HepG2 (cell line): ENCODE measurements around the gene GNG12. TPM values are rescaled to one million over a fixed set of nuclear protein-coding genes. Genes with fewer than 3 reads are reported as not detected.

Experiments used
- ATAC-seq: fragments of 200-7000 bp; cut with Tn5 transposase; 3 replicates; pipeline ENCODE4 v1.9.1; 2020; ENCODE audit warnings: mild to moderate bottlenecking, moderate library complexity
- BruUV-seq: library from RNA; stranded (reverse); fragments of 400-500 nt; replicated peaks from 2 replicates; lab custom pipeline; 2021; lab: Mats Ljungman, UMichigan
- CTCF ChIA-PET: fragments of 300-600 bp; formaldehyde crosslinking; extraction: SDS; loops from one replicate; lab custom pipeline; 2021; ENCODE audit warnings: low total read pairs, inconsistent platforms, low intra/inter-chr PET ratio; lab: Yijun Ruan, JAX
- POLR2A ChIA-PET: fragments of 350-600 bp; sonication (Branson Sonifier 250); formaldehyde crosslinking; loops from one replicate; lab custom pipeline; 2020; ENCODE audit warnings: antibody characterized with exemption, inconsistent platforms; lab: Yijun Ruan, JAX
- DNase-seq: peaks from one replicate; pipeline ENCODE4 v3.0.0-alpha.2; 2015; ENCODE audit warnings: low spot score
- FAIRE-seq: peaks from 3 replicates; lab custom pipeline; 2011; peaks lifted over from hg19 to GRCh38; lab: Jason Lieb, UNC
- H2AFZ ChIP-seq: one replicate; pipeline ENCODE4 v1.6.1; 2011; ENCODE audit warnings: low read length, inconsistent platforms
- H3K27ac ChIP-seq: fragments of 300-600 bp; 3 replicates; pipeline ENCODE4 v1.8.0; 2011; ENCODE audit warnings: mixed run types, mild to moderate bottlenecking, mixed read lengths, low read length, inconsistent platforms; ENCODE audit not compliant: insufficient read depth; ENCODE audit errors: extremely low read length
- H3K27me3 ChIP-seq, 2 experiments: fragments of 200-600 bp in 1 of 2; 2 replicates in 1 of 2; 3 replicates in 1 of 2; pipeline versions ENCODE4 v1.6.0 to v1.8.0; 2011; ENCODE audit warnings: low read length in 2 of 2, mild to moderate bottlenecking in 2 of 2, moderate library complexity in 2 of 2, inconsistent platforms in 1 of 2; ENCODE audit not compliant: insufficient read depth in 2 of 2, control insufficient read depth in 1 of 2
- H3K36me3 ChIP-seq, 2 experiments: fragments of 200-600 bp in 1 of 2; replicated peaks in 1 of 2; 2 replicates in 1 of 2; 3 replicates in 1 of 2; pipeline versions ENCODE4 v1.5.1 to v1.8.0; 2011; ENCODE audit warnings: low read length in 2 of 2, inconsistent platforms in 1 of 2; ENCODE audit not compliant: insufficient read depth in 2 of 2, control insufficient read depth in 1 of 2
- H3K4me1 ChIP-seq: 2 replicates; pipeline ENCODE4 v1.5.1; 2012; ENCODE audit warnings: low read length, inconsistent platforms; ENCODE audit not compliant: insufficient read depth
- H3K4me2 ChIP-seq: 2 replicates; pipeline ENCODE4 v1.6.0; 2011; ENCODE audit warnings: low read depth, low read length, inconsistent platforms
- H3K4me3 ChIP-seq, 3 experiments: fragments of 200-600 bp in 1 of 3; sonication (generic), shearing (Covaris generic) in 1 of 3; replicated peaks in 1 of 3; 2 replicates each; pipeline ENCODE4 v1.5.1; 2011 to 2016; ENCODE audit warnings: low read length in 3 of 3, inconsistent platforms in 2 of 3, low read depth in 2 of 3, mild to moderate bottlenecking in 2 of 3, control low read depth in 1 of 3, mixed read lengths in 1 of 3; ENCODE audit not compliant: insufficient read depth in 1 of 3
- H3K79me2 ChIP-seq: one replicate; pipeline ENCODE4 v1.6.1; 2011; ENCODE audit warnings: low read length, inconsistent platforms; ENCODE audit not compliant: insufficient read depth
- H3K9ac ChIP-seq: 2 replicates; pipeline ENCODE4 v1.6.0; 2011; ENCODE audit warnings: mild to moderate bottlenecking, low read depth, low read length, inconsistent platforms; ENCODE audit not compliant: insufficient read depth
- H3K9me3 ChIP-seq: 2 replicates; pipeline ENCODE4 v1.5.1; 2012; ENCODE audit warnings: mild to moderate bottlenecking, low read length
- H4K20me1 ChIP-seq: 2 replicates; pipeline ENCODE4 v1.6.0; 2011; ENCODE audit warnings: inconsistent platforms, mild to moderate bottlenecking, low read length, moderate library complexity; ENCODE audit not compliant: insufficient read depth
- POLR2A ChIP-seq, 2 experiments: IDR thresholded peaks; 2 replicates each; pipeline ENCODE4 v1.6.1; 2011; ENCODE audit warnings: low read depth in 2 of 2, low read length in 2 of 2, mild to moderate bottlenecking in 1 of 2, moderate library complexity in 1 of 2; ENCODE audit not compliant: insufficient read depth in 1 of 2
- SRY ChIP-seq: sonication (generic); formaldehyde crosslinking; IDR thresholded peaks from 2 replicates; pipeline ENCODE4 v1.8.0; 2022; ENCODE audit warnings: mild to moderate bottlenecking, missing genetic modification reagents
- ZSCAN5A ChIP-seq: sonication (generic); formaldehyde crosslinking; IDR thresholded peaks from 2 replicates; pipeline ENCODE4 v1.8.0; 2022; ENCODE audit warnings: mild to moderate bottlenecking, missing genetic modification reagents, borderline replicate concordance
- ZSCAN9 ChIP-seq: IDR thresholded peaks from 2 replicates; pipeline ENCODE4 v1.6.1; 2016; ENCODE audit warnings: borderline replicate concordance
- in situ Hi-C: cut with HindIII; loops from 2 replicates; pipeline ENCODE4 v1.10.0; 2017; ENCODE audit warnings: low pct_unique_long_range_greater_than_20kb; ENCODE audit not compliant: extremely low pct_ligation_motif_present
- intact Hi-C: fragments of 100-400 bp; cut with micrococcal nuclease; formaldehyde crosslinking; loops from one replicate; pipeline ENCODE4 v1.10.0; 2022; ENCODE audit not compliant: unreplicated experiment
- polyA plus RNA-seq, 8 experiments: library from polyadenylated mRNA; depleted of rRNA in 3 of 8; stranded (reverse) in 7 of 8; unstranded in 1 of 8; fragments of >200 nt; fragmentation: Illumina TruSeq in 4 of 8; extraction: Trizol in 4 of 8; gene quantifications; 2 replicates each; pipeline versions ENCODE4 v1.2.1 to v1.2.3, GENCODE V29; 2011 to 2016; ENCODE audit warnings: low read depth in 4 of 8, missing spikeins in 1 of 8, mixed read lengths in 1 of 8; ENCODE audit not compliant: insufficient read depth in 1 of 8
- total RNA-seq, 5 experiments: library from RNA; depleted of rRNA; stranded (reverse); fragments of >200 nt; fragmentation: Illumina TruSeq; extraction: Trizol; gene quantifications; 2 replicates each; pipeline ENCODE4 v1.2.3, GENCODE V29; 2016; ENCODE audit warnings: low read depth in 1 of 5
- TF ChIP-seq, protein P1 (sequence below): sonication (generic); formaldehyde crosslinking; conservative IDR thresholded peaks from 2 replicates; pipeline ENCODE4 v1.4.0; 2020; ENCODE audit warnings: mild to moderate bottlenecking, missing genetic modification reagents, moderate library complexity

The GNG12 gene
- total and polyA plus RNA-seq, 2 of the 13 experiments (the other 11 are each of a cell fraction or from before 2014, with no cell fraction given), result 0.11 TPM

DNA sequence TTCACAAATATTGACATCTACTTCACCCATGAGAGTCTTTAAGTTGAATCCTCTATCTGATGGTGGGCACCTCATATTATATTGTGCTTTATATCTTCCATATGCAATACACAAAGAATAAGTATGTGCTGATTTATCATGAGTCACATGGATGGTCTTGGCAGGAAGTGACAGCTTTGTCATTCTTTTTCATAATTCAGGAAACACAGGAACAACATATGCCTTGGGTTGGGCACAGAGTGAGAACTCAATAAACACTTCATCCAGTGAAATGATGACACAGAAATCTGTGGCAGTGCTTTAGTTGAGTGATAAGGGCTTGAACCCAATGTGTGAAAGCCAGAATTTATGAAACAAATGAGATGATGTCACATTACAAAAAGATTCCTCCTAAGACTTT, 107.0 kb downstream of the GNG12 start:
- POLR2A ChIA-PET, result no interaction called here

More for the DNA sequence above, 107.0 kb downstream of the GNG12 start:
- ATAC-seq (no peak), DNase-seq (no peak), FAIRE-seq (no peak)
- Histone ChIP-seq H3K27ac (no peak overlapping the region), H3K9me3 (no peaks in the 10 kb centered on the region), H2AFZ (no peak overlapping the region), H4K20me1 (no peaks in the 10 kb centered on the region), H3K79me2 (no peaks in the 10 kb centered on the region), H3K27me3 (no peaks in the 10 kb centered on the region; a peak in 2 of 5 replicates), H3K4me3 (no peak overlapping the region), H3K4me1 (peaks cover 36% of the 10 kb centered on the region), H3K4me2 (no peak overlapping the region), H3K36me3 (no peaks in the 10 kb centered on the region), H3K9ac (no peak overlapping the region)
- CTCF ChIA-PET, result no interaction called here
- intact Hi-C loops (no loop called here), in situ Hi-C loops (no loop called here)
- TF ChIP-seq ZSCAN9 (CRISPR knock-in tag) (no peak), SRY (CRISPR knock-in tag) (no peak), ZSCAN5A (CRISPR knock-in tag) (no peak), POLR2A (IDR thresholded peaks at IDR 0.05; ENCODE audit: insufficient read depth in 1 of 2, low read depth in 2 of 2, low read length in 2 of 2) (no peak)
- TF ChIP-seq, protein P1, sequence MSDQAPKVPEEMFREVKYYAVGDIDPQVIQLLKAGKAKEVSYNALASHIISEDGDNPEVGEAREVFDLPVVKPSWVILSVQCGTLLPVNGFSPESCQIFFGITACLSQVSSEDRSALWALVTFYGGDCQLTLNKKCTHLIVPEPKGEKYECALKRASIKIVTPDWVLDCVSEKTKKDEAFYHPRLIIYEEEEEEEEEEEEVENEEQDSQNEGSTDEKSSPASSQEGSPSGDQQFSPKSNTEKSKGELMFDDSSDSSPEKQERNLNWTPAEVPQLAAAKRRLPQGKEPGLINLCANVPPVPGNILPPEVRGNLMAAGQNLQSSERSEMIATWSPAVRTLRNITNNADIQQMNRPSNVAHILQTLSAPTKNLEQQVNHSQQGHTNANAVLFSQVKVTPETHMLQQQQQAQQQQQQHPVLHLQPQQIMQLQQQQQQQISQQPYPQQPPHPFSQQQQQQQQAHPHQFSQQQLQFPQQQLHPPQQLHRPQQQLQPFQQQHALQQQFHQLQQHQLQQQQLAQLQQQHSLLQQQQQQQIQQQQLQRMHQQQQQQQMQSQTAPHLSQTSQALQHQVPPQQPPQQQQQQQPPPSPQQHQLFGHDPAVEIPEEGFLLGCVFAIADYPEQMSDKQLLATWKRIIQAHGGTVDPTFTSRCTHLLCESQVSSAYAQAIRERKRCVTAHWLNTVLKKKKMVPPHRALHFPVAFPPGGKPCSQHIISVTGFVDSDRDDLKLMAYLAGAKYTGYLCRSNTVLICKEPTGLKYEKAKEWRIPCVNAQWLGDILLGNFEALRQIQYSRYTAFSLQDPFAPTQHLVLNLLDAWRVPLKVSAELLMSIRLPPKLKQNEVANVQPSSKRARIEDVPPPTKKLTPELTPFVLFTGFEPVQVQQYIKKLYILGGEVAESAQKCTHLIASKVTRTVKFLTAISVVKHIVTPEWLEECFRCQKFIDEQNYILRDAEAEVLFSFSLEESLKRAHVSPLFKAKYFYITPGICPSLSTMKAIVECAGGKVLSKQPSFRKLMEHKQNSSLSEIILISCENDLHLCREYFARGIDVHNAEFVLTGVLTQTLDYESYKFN, result no peak
- no TSS peak for BruUV-seq
